OCI-M1 (cell line): Measurements from ENCODE around the gene KCTD21.
"Not testable (repeated sequence)": the region's sequence is repeated elsewhere in the genome, so short reads cannot be mapped to it uniquely, and the experiment has no call there.

Experiments
- DNase-seq: peaks from one replicate; lab custom pipeline; 2025; lab: John Stamatoyannopoulos, UW

Gene KCTD21

GRCh38 chr11:78175862-78176261, 12.6 kb downstream of the KCTD21 start:
- DNase-seq: not testable (repeated sequence)

GRCh38 chr11:78171951-78172350, 16.5 kb downstream of the KCTD21 start:
- DNase-seq: no peak

DNA sequence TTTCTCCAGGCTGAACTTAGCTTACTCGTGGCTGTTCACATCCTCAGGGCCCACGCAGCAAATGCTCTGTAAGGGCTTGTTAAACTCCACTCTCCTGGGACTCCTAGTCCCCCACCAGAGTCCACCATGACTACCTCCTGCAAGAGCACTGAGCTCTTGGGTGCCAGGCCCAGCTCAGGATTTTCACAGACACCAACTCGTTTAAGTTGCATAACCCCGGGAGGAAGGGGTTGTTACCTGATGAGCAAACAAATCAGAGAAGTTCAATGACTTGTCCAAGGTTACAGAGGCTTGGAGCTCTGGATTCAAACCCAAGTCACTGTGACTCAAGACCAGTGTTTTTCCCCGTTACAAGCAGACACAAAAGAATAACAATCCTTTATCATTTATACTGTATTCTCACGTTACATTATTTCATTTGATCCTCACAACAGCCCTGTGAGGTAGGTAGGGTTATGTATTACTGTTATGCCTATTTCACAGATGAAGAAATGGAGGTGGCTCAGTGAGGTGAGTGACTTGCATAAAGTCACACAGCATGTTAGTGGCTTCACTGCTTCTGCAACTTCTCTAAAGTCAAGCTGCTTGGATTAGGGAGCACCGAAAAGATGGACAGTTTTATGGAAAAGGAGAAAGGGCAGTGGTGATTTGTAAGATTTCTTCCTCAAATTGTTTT, 17.4 kb downstream of the KCTD21 start:
- no peak for DNase-seq

DNA sequence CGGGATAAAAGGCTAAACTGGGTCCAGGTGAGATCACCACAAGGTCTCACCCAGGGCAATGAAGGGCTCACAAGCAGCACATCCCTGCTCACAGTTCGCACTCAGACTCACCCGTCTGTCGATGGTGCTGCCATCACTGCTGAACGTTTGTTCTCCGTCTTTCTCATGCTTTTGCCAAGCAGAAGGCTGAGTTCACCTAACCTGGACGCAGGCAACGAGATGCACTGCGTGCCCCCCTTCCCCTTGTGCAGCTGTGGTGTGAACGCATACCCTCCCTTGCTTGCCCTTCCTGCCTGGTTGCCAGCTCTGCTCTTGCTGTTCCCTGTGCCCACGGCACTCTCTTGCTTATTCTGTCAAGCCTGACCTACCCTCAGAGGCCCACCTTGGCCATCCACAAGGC, 18.0 kb downstream of the KCTD21 start:
- DNase-seq: no peak

DNA sequence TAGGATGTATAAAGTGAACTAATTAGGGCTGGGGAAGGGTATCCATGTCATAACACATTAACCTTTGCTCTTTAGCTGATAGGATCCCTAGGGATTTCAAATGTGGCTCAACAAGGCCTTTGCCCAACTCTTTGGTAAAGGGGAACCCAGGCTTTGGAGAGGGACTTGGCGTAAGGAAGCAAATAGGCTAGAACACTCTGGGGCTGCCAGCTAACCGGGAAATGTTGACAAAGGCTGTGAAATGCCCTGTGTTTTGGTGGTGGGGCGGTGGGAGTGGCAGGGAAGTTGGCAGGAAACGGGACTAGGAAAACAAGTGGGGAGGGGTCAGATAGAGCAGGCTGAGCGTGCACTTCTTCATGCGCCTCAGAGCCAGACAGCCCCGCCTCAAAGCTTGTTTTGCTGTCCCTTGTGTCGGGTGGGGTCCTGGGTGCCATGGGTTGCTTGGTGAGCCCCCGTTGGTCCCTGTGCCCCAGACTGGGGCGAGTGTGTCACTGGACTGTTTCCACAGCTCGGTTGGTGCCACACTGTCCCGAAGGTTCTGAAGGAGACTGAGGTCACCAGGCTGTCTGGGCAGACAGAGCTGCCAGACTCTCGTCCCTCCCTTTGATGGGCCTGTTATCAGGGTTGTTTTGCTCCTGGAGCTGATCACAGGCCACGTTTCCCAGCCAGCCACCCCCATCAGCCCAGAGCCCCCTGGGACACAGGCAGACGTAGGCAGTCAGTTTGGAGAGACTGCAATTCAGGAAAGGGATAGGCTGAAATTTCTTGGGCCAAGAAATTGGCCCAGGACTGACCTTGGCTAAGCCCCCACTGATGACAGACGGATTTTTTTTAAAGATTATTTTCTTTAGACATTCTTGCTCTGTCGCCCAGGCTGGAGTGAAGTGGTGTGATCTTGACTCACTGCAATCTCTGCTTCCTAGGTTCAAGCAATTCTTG, 19.6 kb downstream of the KCTD21 start:
- DNase-seq: no peak

DNA sequence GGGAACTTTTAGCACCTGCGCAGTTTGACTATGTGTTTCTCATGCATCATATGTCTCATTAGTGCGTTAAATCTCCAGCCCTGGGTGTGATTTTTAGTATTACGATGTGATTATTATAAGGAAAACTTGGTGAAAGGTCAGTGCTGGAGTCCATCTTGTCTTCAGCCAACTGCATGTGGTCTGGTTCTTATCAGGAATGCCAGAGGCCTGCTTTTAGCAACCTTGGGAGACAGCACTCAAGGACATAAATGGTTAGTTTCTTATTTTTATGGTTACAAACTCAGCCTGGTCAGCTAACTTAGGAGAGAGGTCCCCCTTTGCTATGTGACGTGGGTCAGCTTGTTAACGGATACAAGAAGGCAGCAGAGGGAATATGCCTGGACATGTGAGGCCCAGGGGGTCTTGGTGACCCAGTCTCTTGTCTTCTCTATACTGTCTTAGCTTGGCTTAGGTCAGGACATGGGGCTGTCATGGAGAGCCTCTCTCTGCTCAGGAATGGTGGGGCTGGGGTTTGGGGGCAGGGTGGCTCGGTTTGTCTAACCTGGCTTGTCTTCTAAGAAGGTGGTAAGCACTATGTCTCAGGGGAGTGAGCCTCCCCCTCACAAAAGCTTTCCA, 21.5 kb downstream of the KCTD21 start:
- peak; percentile 73 for DNase-seq

DNA sequence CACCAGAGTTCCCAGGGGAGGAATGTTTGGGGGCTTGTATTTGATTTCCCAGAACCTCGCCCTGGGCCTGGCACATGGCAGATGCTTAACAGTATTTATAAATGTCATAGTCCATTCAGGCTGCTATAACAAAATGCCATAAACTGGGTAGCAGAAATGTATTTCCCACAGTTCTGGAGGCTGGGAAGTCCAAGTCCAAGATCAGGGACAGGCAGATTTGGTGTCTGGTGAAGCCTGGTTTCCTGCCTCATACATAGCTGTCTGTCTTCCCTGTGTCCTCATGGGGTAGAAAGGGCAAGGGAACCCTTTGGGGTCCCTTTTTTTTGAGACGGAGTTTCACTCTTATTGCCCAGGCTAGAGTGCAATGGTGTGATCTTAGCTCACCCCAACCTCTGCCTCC, 24.0 kb downstream of the KCTD21 start:
- no peak for DNase-seq

DNA sequence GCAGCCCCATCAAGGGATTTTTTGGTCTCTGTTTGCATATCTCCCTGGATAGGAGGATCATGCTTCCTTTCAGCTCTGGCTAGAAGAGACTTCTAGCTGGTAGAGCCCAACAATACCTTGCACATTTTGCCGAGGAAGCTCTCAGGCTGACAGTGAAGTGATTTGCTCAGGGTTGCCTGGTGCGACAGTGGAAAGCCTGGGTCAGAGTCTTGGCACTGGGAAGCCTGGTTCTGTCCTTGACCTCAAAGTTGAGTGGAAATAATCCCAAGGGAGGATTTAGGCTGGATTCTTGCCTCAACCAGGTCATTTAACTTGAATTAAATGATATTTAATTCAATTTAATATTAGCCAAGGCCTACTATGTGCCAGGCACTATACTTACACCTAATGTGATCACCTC, 24.6 kb downstream of the KCTD21 start:
- no peak for DNase-seq

DNA sequence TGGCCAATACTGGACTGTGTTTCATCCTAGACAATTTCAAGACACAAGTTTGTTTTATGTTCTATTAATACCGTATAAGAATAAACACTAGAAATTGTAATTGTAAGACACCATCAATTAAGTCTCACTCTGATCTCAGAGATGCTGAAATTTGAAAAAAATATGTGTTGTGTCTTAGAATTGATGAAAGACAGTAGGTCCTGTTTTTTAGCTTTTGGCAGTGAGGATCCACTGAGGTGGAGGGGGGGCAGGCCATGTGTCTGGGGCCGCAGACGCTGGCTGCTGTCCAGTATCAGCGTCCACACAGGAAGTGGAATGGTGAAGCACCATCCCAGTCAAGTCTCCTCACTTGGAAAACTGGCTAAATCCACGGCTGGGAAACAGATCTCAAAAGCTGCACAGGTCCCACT, 26.5 kb downstream of the KCTD21 start:
- no peak for DNase-seq

DNA sequence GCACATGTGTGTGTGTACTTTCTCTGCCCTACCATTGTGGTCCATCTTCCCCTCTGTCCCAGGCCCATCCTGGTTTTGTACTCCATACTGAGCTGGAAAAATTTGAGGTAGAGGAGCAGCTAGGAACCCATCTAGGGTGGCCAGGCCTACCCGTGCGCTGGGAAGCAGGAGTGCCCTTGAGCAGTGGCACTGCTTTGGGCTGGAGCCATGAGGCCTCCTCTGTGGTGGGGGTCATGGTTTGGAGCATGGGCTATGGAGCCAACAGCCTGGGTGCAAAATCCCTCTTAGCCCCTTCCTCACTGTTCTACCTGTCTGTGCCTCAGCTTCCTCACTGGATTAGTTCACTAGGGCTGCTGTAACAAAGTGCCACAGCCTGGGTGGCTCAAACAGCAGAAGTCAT, 27.1 kb downstream of the KCTD21 start:
- DNase-seq: no peak

- no peak for DNase-seq
Observed at GRCh38 chr11:78160557-78160956, 27.9 kb downstream of the KCTD21 start.

DNA sequence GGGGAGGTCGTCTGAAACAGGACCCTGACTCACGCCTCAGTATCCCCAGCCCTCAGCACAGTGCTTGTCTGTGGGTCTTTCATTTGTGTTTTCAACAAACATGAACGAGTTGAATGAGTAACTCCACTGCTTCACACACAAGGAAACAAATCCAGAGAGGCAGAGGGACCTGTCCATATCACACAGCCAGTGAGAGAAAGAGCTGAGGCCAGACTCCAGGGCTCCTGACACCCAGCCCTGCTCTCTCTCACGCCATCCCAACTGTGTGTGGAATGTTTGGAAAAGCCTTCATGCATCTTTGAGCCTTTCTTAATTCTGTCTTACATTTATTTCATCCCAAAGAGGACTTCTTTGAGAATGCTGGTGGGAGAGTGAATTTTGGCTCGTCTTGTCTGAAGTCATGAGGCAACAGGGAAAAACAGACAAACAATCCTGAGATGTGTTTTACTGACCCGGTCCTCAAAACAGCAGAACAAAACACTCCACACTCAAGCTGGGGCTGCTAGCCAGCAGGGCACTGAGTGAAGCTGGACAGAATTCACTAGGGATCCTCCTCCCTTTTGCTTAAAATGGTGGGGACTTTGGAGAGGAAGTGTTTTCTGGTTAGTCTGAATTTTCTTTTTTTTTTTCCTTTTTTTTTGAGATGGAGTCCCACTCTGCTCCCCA, 29.3 kb downstream of the KCTD21 start:
- DNase-seq: no peak

DNA sequence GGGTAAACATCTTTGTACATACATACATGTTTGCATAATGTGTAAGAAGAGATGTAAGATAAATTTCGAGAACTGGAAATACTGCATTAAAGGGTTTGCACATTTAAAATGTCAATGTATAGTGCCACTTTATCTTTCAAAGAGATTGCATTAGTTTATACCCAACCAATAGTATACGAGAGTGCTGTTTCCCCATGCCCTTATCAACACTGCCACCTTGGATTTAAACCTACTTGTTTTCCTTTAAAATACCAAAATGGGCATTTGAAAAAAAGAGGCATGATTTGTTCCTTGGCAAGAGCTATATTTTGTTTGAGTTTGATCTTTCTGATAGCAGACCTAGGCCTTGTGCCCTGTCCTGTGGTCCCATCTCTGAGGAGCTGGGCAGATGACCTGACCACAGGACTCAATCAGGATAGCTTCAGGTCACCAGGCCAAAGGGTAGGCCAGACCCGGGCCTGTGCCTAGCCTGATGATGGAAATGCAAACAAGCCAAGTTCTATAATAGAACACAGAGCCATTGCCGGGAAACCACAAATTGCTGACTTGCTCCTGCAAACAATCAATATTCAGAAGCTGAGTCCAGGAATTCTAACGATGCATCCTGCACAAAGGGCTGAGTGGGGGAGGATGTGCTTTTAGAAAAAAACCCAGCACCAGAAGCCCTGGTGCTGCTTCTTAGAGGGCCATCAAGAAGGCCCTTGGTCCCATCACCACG, 32.1 kb downstream of the KCTD21 start:
- peak; percentile 80 for DNase-seq

DNA sequence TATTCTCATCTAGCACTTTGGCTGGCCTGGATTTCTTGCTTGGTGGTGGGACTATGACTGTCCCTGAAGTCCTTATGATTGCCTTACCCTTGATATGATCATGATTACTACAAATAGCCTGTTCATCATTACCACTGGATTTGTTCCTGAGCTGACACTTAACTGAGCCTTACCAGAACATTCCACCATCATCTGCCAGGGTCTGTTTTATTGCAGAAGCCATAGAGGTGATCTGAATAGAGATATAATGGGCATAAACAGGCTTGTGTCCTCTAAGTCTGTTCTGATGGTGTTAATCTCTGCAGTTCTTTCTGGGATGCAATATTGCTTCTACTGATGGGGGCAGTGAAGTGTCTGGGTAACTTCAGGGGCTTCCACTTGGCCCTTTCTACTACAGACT, 36.6 kb downstream of the KCTD21 start:
- no peak for DNase-seq

DNA sequence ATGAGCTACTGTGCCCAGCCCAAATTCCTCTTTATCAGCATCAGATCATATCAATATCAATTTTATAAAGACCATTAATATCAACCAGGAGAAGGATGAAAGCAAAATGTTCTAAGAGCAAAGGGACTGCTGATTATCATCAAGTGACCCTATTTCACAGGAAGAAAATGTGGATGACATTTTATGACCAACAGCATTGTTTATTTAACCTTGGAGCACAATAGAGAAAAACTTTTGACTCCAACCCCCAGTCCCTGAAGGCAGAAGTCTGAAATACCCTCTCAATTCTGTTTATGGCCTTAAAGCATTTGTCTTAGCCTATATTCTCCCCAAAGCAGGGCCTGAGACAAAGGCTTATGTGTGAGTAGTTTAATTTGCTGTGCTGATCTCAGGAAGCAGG, 37.7 kb downstream of the KCTD21 start:
- no peak for DNase-seq

DNA sequence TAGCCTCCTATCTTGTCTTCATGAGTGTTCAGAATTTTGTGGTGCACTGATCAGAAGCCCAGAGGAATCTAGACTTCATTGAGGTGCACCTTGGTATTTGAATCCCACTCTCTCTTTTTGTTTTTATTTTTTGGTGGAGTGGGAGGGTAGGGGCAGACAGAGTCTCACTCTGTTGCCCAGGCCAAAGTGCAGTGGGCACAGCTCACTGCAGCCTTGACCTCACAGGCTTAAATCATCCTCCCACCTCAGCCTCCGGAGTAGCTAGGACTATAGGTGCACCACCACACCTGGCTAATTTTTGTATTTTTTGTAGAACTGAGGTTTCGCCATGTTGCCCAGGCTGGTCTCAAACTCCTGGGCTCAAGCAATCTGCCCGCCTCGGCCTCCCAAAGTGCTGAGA, 38.1 kb downstream of the KCTD21 start:
- no peak for DNase-seq

- DNase-seq: peak; percentile 87
Observed at GRCh38 chr11:78149646-78150045, 38.8 kb downstream of the KCTD21 start.

DNA sequence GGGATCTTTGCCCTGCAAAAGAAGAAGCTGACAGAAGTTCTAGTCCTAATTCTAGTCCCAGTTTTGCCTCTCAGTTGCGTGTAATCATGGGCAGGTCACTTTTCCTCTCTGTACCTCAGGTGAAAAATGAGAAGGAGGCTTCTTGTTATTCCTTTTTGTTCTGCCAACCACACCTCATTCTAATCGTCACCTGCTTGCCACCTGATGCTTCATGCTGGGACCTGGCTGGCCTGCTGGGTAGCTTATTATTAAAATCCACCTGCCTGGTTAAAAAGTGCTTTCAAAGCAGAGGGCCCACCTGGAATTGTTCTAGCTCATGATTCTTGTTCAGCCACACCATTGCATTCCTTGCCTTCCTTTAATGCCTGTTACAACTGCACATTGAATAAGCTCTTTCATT, 40.6 kb downstream of the KCTD21 start:
- DNase-seq: no peak

GRCh38 chr11:78145511-78146025, 42.9 kb downstream of the KCTD21 start:
- no peak for DNase-seq

- DNase-seq: no peak
Observed at GRCh38 chr11:78140392-78141077, 47.9 kb downstream of the KCTD21 start.
